Activated CD8-positive, alpha-beta T cell treated with anti-CD3 and anti-CD28 coated beads for 36 hours (primary cell): ENCODE measurements around the gene GDF2. TPM values are rescaled to one million over a fixed set of nuclear protein-coding genes. Genes with fewer than 3 reads are reported as not detected.

Experiments
- ATAC-seq: fragments of 200-7000 bp; cut with Tn5 transposase; one replicate; pipeline ENCODE4 v1.10.0; 2021; ENCODE audit warnings: mild to moderate bottlenecking, moderate library complexity
- CTCF ChIA-PET: fragments of 350-600 bp; sonication (Branson Sonifier 250); formaldehyde crosslinking; loops from one replicate; lab custom pipeline; 2021; ENCODE audit warnings: antibody characterized with exemption; lab: Charles Lee
- POLR2A ChIA-PET: fragments of 350-600 bp; sonication (Branson Sonifier 250); formaldehyde crosslinking; loops from one replicate; lab custom pipeline; 2021; ENCODE audit warnings: antibody characterized with exemption; lab: Charles Lee
- DNase-seq: peaks from one replicate; pipeline ENCODE4 v3.0.0-alpha.2; 2020
- H3K27ac Mint-ChIP-seq: one replicate; pipeline ENCODE4 v1.8.0; 2021; ENCODE audit warnings: mild to moderate bottlenecking, mixed read lengths
- H3K27me3 Mint-ChIP-seq: one replicate; pipeline ENCODE4 v1.8.0; 2021; ENCODE audit warnings: mixed read lengths
- H3K36me3 Mint-ChIP-seq: one replicate; pipeline ENCODE4 v1.8.0; 2021; ENCODE audit warnings: low read depth, mixed read lengths
- H3K4me1 Mint-ChIP-seq: one replicate; pipeline ENCODE4 v1.8.0; 2021; ENCODE audit warnings: low read depth, mixed read lengths
- H3K4me3 Mint-ChIP-seq: one replicate; pipeline ENCODE4 v1.8.0; 2021; ENCODE audit warnings: mild to moderate bottlenecking, moderate library complexity, mixed read lengths
- H3K9me3 Mint-ChIP-seq: one replicate; pipeline ENCODE4 v1.8.0; 2021; ENCODE audit warnings: mixed read lengths
- intact Hi-C: fragments of 100-400 bp; cut with micrococcal nuclease; formaldehyde crosslinking; loops from one replicate; pipeline ENCODE4 v1.10.0; 2022
- total RNA-seq, 2 experiments: library from RNA; stranded (reverse); gene quantifications; one replicate each; pipeline ENCODE4 v1.2.3, GENCODE V29; 2021
- TF ChIP-seq, protein P1 (sequence below): fragments of 200-600 bp; IDR thresholded peaks from one replicate; pipeline ENCODE4 v1.8.0; 2022; ENCODE audit warnings: antibody characterized with exemption, mild to moderate bottlenecking

GDF2 gene
- total RNA-seq, 2 experiments from 2014 or later = not detected

DNA sequence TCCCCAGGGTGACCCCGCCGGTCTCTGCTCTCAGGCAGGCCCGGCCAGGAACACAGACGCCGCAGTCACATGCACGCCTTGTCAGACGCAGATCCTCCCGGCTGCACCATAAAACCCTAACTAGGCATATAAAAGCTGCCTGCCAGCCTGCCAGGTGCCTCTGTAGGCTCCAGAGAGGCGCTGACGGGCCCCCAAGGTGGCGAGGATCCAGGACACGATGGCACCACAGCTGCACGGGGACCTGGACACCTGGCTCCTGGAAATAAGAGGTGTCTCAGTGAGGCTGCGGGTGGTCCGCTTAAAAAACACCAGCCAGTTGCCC is 44.1 kb upstream of the GDF2 start:
- DNase-seq = no peak
- TF ChIP-seq, protein P1, sequence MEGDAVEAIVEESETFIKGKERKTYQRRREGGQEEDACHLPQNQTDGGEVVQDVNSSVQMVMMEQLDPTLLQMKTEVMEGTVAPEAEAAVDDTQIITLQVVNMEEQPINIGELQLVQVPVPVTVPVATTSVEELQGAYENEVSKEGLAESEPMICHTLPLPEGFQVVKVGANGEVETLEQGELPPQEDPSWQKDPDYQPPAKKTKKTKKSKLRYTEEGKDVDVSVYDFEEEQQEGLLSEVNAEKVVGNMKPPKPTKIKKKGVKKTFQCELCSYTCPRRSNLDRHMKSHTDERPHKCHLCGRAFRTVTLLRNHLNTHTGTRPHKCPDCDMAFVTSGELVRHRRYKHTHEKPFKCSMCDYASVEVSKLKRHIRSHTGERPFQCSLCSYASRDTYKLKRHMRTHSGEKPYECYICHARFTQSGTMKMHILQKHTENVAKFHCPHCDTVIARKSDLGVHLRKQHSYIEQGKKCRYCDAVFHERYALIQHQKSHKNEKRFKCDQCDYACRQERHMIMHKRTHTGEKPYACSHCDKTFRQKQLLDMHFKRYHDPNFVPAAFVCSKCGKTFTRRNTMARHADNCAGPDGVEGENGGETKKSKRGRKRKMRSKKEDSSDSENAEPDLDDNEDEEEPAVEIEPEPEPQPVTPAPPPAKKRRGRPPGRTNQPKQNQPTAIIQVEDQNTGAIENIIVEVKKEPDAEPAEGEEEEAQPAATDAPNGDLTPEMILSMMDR = no peak
- H3K27ac Mint-ChIP-seq = no peak overlapping the region
- POLR2A ChIA-PET = no interaction called here
- no peaks in the 10 kb centered on the region for H3K27me3 Mint-ChIP-seq
- intact Hi-C loops = no loop called here
- peaks cover 26% of the 10 kb centered on the region for H3K4me1 Mint-ChIP-seq
- peaks cover 2% of the 10 kb centered on the region for H3K9me3 Mint-ChIP-seq
- no peak for ATAC-seq
- CTCF ChIA-PET = interaction anchor here (0.7 to 1.1 kb wide), 2 partner anchors 9 to 231 kb away, joined by 3 read pairs; no protein-coding TSS in a partner anchor
- H3K4me3 Mint-ChIP-seq = no peak overlapping the region
- H3K36me3 Mint-ChIP-seq = no peaks in the 10 kb centered on the region

DNA sequence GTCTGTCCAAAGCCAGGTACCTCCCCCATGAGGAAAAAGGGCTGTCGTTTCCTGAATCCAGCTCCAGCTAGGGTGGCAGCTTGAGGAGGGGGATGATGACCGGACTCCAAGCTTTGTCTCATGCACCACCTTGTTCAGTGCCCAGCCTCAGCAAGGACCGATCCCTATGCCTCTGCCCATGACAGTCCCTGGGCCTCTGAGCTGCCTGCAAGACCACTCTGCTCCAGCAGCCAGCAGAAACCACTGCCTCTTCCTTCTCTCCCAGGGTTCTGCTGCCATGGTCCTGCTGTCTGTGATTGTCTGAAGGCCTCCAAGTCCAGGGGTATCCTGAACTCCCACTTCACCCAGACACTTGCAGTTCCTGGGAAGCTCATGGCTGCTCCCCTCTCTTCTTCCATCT is 43.5 kb upstream of the GDF2 start:
- intact Hi-C loops = no loop called here
- Mint-ChIP-seq H3K36me3 (no peaks in the 10 kb centered on the region), H3K27me3 (no peaks in the 10 kb centered on the region), H3K4me1 (peaks cover 26% of the 10 kb centered on the region), H3K27ac (peak overlapping the region; percentile 15), H3K9me3 (no peaks in the 10 kb centered on the region), H3K4me3 (no peak overlapping the region)
- ChIA-PET CTCF (interaction anchor here (0.6 to 2.0 kb wide), 5 partner anchors 10 to 231 kb away, joined by 3 to 8 read pairs (median 3); no protein-coding TSS in a partner anchor), POLR2A (no interaction called here)
- TF ChIP-seq, protein P1 = no peak
- DNase-seq (no peak), ATAC-seq (no peak)

DNA sequence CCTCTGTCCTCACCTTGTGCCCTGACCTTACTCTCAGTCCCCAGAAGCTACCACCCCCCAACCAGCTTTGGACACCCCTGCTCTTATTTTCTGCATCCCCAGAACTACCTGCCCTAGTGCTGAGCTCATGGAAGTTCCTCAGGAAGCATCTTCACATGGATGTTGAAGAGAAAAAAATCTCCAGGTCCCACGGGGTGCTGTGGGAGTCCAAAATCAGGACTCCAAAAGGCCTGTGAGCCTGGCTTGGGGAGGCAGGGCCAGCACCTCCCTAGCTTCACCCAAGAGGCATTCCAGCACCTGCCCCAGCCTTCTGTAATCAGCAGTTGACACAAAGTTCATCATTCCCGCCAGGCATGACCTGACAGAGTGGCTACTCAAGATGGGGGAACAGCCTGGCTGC is 43.0 kb upstream of the GDF2 start:
- Mint-ChIP-seq H3K9me3 (no peaks in the 10 kb centered on the region), H3K27me3 (no peaks in the 10 kb centered on the region), H3K4me1 (peaks cover 26% of the 10 kb centered on the region), H3K27ac (no peak overlapping the region), H3K4me3 (no peak overlapping the region), H3K36me3 (no peaks in the 10 kb centered on the region)
- intact Hi-C loops = no loop called here
- ATAC-seq (no peak), DNase-seq (no peak)
- TF ChIP-seq, protein P1 = no peak
- ChIA-PET CTCF (interaction anchor here (0.6 to 2.0 kb wide), 4 partner anchors 32 to 232 kb away, joined by 3 to 8 read pairs (median 3); no protein-coding TSS in a partner anchor), POLR2A (interaction anchor here (0.5 to 1.6 kb wide), 2 partner anchors 19 to 27 kb away, joined by 3 read pairs; no protein-coding TSS in a partner anchor)

DNA sequence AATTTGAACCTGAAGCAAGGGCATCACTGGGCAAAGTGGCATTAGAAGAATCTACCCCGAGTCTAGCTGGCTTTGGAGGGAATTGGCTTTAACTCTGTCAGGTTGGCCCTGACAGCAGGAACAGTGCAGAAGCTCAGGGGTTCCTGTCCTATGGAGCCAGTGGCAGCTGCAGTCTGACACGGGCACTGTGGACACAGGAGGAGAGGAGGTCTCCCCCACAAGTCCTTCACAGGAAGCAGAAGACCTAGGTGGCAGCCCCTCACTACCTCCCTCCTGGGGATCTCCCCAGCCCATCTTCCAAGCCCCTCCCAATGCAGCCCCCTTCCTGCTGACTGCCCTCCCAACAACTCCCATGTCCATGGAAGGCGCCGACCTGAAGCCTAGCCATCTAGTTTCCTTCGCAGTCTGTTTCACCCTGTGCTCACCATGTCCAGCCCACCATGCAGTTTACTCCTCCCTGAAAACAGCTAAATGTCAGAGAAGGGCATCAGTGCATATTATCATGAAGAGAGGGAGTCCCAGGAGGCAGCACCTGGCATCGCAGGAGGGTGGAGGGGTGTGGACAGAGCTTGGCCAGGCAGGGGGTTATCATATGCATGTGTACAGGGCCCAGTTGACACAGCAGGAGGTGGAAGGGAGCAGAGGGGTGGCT is 40.1 kb upstream of the GDF2 start:
- ChIA-PET CTCF (interaction anchor here (1.8 kb wide), 1 partner anchor 30 kb away, joined by 6 read pairs; no protein-coding TSS in a partner anchor), POLR2A (interaction anchor here (1.1 kb wide), 1 partner anchor 17 kb away, joined by 3 read pairs; no protein-coding TSS in a partner anchor)
- no peak for DNase-seq
- Mint-ChIP-seq H3K36me3 (no peaks in the 10 kb centered on the region), H3K27ac (no peak overlapping the region), H3K4me3 (no peak overlapping the region), H3K27me3 (no peaks in the 10 kb centered on the region), H3K4me1 (peaks cover 40% of the 10 kb centered on the region), H3K9me3 (no peaks in the 10 kb centered on the region)
- no peak for ATAC-seq
- TF ChIP-seq, protein P1 = no peak
- intact Hi-C loops = no loop called here

DNA sequence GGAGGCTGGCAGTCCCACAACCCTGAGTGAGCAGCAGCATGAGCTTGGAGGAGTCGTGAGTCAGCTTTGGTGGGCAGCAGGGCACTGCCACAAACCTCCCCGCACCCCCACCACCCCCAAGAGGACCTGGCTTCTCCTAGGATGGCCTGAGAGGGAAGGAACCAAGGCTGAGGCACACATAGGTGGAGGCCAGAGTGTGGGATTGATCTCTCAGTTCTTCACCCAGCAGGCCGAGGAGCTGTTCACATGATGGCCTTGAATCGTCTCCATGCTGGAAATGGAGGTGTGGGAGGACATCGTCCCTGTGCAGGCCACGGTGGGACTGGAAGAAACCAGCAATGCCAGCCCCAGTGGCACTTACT is 39.6 kb upstream of the GDF2 start:
- DNase-seq (no peak), ATAC-seq (no peak)
- intact Hi-C loops = no loop called here
- H3K4me1 Mint-ChIP-seq = peaks cover 35% of the 10 kb centered on the region
- no peak overlapping the region for H3K27ac Mint-ChIP-seq
- TF ChIP-seq, protein P1 = no peak
- POLR2A ChIA-PET = interaction anchor here (1.1 kb wide), 1 partner anchor 17 kb away, joined by 3 read pairs; no protein-coding TSS in a partner anchor
- no peaks in the 10 kb centered on the region for H3K36me3 Mint-ChIP-seq
- CTCF ChIA-PET = interaction anchor here (1.2 to 1.8 kb wide), 2 partner anchors 29 to 234 kb away, joined by 4 to 6 read pairs; no protein-coding TSS in a partner anchor
- H3K9me3 Mint-ChIP-seq = no peaks in the 10 kb centered on the region
- H3K4me3 Mint-ChIP-seq = no peak overlapping the region
- no peaks in the 10 kb centered on the region for H3K27me3 Mint-ChIP-seq
